PFSK-1 (cell line): Measurements from ENCODE around the gene E2F3.

Experiments
- POLR2AphosphoS5 ChIP-seq: IDR thresholded peaks from 2 replicates; pipeline ENCODE4 v1.6.1; 2012; ENCODE audit warnings: low read depth, mild to moderate bottlenecking, control low read depth, low read length, moderate library complexity
- TF ChIP-seq, protein P1 (sequence below), 2 experiments: IDR thresholded peaks; 2 replicates each; pipeline versions ENCODE4 v1.6.1 to v1.8.0; 2011 to 2012; ENCODE audit warnings: low read depth in 2 of 2, low read length in 2 of 2, control low read depth in 1 of 2, inconsistent platforms in 1 of 2, mild to moderate bottlenecking in 1 of 2, moderate library complexity in 1 of 2; ENCODE audit not compliant: insufficient read depth in 1 of 2

DNA sequence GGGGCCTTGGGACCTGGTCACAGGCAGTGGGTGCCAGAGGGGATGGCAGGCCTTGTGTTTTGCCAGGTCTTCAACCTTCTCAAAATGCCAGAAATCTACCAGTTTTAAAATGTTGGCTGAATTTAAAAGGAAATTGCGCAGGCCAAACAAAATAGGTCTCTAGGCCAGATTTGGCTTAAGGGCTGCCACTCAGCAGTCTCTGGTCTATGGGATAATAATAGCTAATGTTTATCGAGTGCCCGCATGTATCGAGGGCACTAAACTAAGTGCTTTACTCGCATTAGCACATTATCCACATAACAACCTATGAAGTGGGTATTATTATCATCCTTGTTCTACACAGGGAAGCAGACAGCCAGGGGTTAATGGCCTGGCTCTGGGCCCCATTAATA is 11.0 kb downstream of the E2F3 start:
- TF ChIP-seq POLR2AphosphoS5 = no peak
- TF ChIP-seq, protein P1, sequence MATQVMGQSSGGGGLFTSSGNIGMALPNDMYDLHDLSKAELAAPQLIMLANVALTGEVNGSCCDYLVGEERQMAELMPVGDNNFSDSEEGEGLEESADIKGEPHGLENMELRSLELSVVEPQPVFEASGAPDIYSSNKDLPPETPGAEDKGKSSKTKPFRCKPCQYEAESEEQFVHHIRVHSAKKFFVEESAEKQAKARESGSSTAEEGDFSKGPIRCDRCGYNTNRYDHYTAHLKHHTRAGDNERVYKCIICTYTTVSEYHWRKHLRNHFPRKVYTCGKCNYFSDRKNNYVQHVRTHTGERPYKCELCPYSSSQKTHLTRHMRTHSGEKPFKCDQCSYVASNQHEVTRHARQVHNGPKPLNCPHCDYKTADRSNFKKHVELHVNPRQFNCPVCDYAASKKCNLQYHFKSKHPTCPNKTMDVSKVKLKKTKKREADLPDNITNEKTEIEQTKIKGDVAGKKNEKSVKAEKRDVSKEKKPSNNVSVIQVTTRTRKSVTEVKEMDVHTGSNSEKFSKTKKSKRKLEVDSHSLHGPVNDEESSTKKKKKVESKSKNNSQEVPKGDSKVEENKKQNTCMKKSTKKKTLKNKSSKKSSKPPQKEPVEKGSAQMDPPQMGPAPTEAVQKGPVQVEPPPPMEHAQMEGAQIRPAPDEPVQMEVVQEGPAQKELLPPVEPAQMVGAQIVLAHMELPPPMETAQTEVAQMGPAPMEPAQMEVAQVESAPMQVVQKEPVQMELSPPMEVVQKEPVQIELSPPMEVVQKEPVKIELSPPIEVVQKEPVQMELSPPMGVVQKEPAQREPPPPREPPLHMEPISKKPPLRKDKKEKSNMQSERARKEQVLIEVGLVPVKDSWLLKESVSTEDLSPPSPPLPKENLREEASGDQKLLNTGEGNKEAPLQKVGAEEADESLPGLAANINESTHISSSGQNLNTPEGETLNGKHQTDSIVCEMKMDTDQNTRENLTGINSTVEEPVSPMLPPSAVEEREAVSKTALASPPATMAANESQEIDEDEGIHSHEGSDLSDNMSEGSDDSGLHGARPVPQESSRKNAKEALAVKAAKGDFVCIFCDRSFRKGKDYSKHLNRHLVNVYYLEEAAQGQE (IDR thresholded peaks at IDR 0.05; ENCODE audit: insufficient read depth in 1 of 2, low read depth in 2 of 2, low read length in 2 of 2) = no peak
